GM21447 (cell line): ENCODE measurements around the gene VPS37B.

Experiments used
- ATAC-seq: cut with Tn5 transposase; IDR thresholded peaks from one replicate; pipeline ENCODE4 v1.9.1; 2021; ENCODE audit not compliant: unreplicated experiment

Gene VPS37B

GRCh38 chr12:122867691-122868461, 28.0 kb downstream of the VPS37B start:
- ATAC-seq = no peak

- ATAC-seq = no peak
Measured at GRCh38 chr12:122866950-122867607, 28.8 kb downstream of the VPS37B start.

- no peak for ATAC-seq
Measured at GRCh38 chr12:122866379-122866778, 29.5 kb downstream of the VPS37B start.

GRCh38 chr12:122865268-122866231, 30.4 kb downstream of the VPS37B start:
- no peak for ATAC-seq

GRCh38 chr12:122864894-122865253, 31.1 kb downstream of the VPS37B start:
- ATAC-seq = no peak

- no peak for ATAC-seq
Measured at GRCh38 chr12:122862872-122863701, 32.8 kb downstream of the VPS37B start.

- ATAC-seq = no peak
Measured at GRCh38 chr12:122862110-122862634, 33.8 kb downstream of the VPS37B start.

GRCh38 chr12:122861587-122861970, 34.3 kb downstream of the VPS37B start:
- no peak for ATAC-seq

GRCh38 chr12:122860854-122861586, 34.9 kb downstream of the VPS37B start:
- no peak for ATAC-seq

- peak; percentile 57 for ATAC-seq
Measured at GRCh38 chr12:122860040-122860853, 35.7 kb downstream of the VPS37B start.

GRCh38 chr12:122859303-122860039, 36.5 kb downstream of the VPS37B start:
- no peak for ATAC-seq

- no peak for ATAC-seq
Measured at GRCh38 chr12:122858591-122859302, 37.2 kb downstream of the VPS37B start.

GRCh38 chr12:122858171-122858570, 37.8 kb downstream of the VPS37B start:
- ATAC-seq = no peak

GRCh38 chr12:122856999-122857671, 38.8 kb downstream of the VPS37B start:
- no peak for ATAC-seq

GRCh38 chr12:122855928-122856831, 39.7 kb downstream of the VPS37B start:
- ATAC-seq = no peak
